ENCODE results near the gene CHD9.
A peak's percentile ranks its signal among the peaks of the same experiment; 100 is the strongest.

CHD9 gene

GRCh38 chr16:53187775-53188174 is 133.0 kb downstream of the CHD9 start:
- Histone ChIP-seq H3K9me3 (replicated peaks in 1 of 11) (peaks cover 43 to 67% (median 57%) of the 10 kb centered on the region in 11 experiments), H4K20me1 (peaks cover 0 to 9% (median 0%) of the 10 kb centered on the region in 11 experiments; a peak in 1 of 22 replicates)
- TF ChIP-seq Cebpa-rat (IDR thresholded peaks at IDR 0.05) = no peak

GRCh38 chr16:53191413-53191812 is 136.6 kb downstream of the CHD9 start:
- H3K36me3 ChIP-seq = peaks cover 11 to 50% (median 23%) of the 10 kb centered on the region in 11 experiments
- peaks cover 10 to 32% (median 23%) of the 10 kb centered on the region in 11 experiments for H3K9me3 ChIP-seq (replicated peaks in 1 of 11)
- no peaks in the 10 kb centered on the region for H3K4me1 ChIP-seq
- H3K27ac ChIP-seq = no peak overlapping the region
- no peak overlapping the region for H3K9ac ChIP-seq
- TF ChIP-seq Cebpa-rat (IDR thresholded peaks at IDR 0.05) = no peak
- H3K4me3 ChIP-seq = no peak overlapping the region
- no peaks in the 10 kb centered on the region for H3K27me3 ChIP-seq
- peaks cover 0 to 13% (median 0%) of the 10 kb centered on the region in 11 experiments; a peak in 3 of 22 replicates for H4K20me1 ChIP-seq
- H3K4me2 ChIP-seq = no peak overlapping the region

More at GRCh38 chr16:53187775-53188174, 133.0 kb downstream of the CHD9 start:
- no peak overlapping the region for H3K4me3 ChIP-seq
- peaks cover 41 to 81% (median 58%) of the 10 kb centered on the region in 11 experiments for H3K36me3 ChIP-seq
- no peak overlapping the region for H3K9ac ChIP-seq
- H3K27me3 ChIP-seq = no peaks in the 10 kb centered on the region
- H3K4me2 ChIP-seq = no peak overlapping the region
- no peaks in the 10 kb centered on the region for H3K4me1 ChIP-seq
- no peak overlapping the region for H3K27ac ChIP-seq

GRCh38 chr16:53198933-53199332 is 144.1 kb downstream of the CHD9 start:
- Histone ChIP-seq H3K27ac (no peak overlapping the region), H3K4me3 (no peak overlapping the region), H3K9me3 (replicated peaks in 1 of 11) (peaks cover 24 to 44% (median 40%) of the 10 kb centered on the region in 11 experiments), H3K9ac (no peak overlapping the region), H3K4me1 (peaks cover 0 to 10% (median 0%) of the 10 kb centered on the region in 10 experiments; a peak in 3 of 20 replicates), H3K27me3 (no peaks in the 10 kb centered on the region), H4K20me1 (peaks cover 0 to 4% (median 0%) of the 10 kb centered on the region in 11 experiments; a peak in 3 of 22 replicates), H3K36me3 (peaks cover 11 to 56% (median 35%) of the 10 kb centered on the region in 11 experiments; a peak in 21 of 22 replicates), H3K4me2 (no peak overlapping the region)
- TF ChIP-seq Cebpa-rat (IDR thresholded peaks at IDR 0.05) = no peak

GRCh38 chr16:53201900-53202299 is 147.1 kb downstream of the CHD9 start:
- Histone ChIP-seq H3K9ac (no peak overlapping the region), H4K20me1 (no peaks in the 10 kb centered on the region), H3K4me1 (peaks cover 0 to 10% (median 4%) of the 10 kb centered on the region in 10 experiments; a peak in 14 of 20 replicates), H3K9me3 (replicated peaks in 1 of 11) (peaks cover 24 to 44% (median 40%) of the 10 kb centered on the region in 11 experiments), H3K36me3 (peaks cover 0 to 56% (median 34%) of the 10 kb centered on the region in 11 experiments; a peak in 21 of 22 replicates), H3K4me3 (peak overlapping the region in 1 of 10 experiments; percentile 8; a peak in 1 of 20 replicates), H3K27me3 (no peaks in the 10 kb centered on the region), H3K27ac (no peak overlapping the region), H3K4me2 (peak overlapping the region in 2 of 11 experiments; percentile 11 to 15; a peak in 2 of 22 replicates)
- no peak for TF ChIP-seq Cebpa-rat (IDR thresholded peaks at IDR 0.05)

- Histone ChIP-seq H4K20me1 (no peaks in the 10 kb centered on the region), H3K4me3 (no peak overlapping the region; a peak in 1 of 20 replicates), H3K27me3 (no peaks in the 10 kb centered on the region), H3K4me2 (peak overlapping the region in 2 of 11 experiments; percentile 11 to 15; a peak in 2 of 22 replicates), H3K9me3 (replicated peaks in 1 of 11) (peaks cover 24 to 44% (median 40%) of the 10 kb centered on the region in 11 experiments), H3K4me1 (peaks cover 0 to 13% (median 8%) of the 10 kb centered on the region in 10 experiments; a peak in 15 of 20 replicates), H3K9ac (no peak overlapping the region), H3K27ac (no peak overlapping the region), H3K36me3 (peaks cover 0 to 55% (median 34%) of the 10 kb centered on the region in 11 experiments; a peak in 21 of 22 replicates)
- no peak for TF ChIP-seq Cebpa-rat (IDR thresholded peaks at IDR 0.05)
Measured at GRCh38 chr16:53202398-53202797, 147.6 kb downstream of the CHD9 start.

GRCh38 chr16:53207810-53208752 is 153.3 kb downstream of the CHD9 start:
- peaks cover 0 to 9% (median 3%) of the 10 kb centered on the region in 11 experiments; a peak in 6 of 22 replicates for H4K20me1 ChIP-seq
- peaks cover 0 to 24% (median 11%) of the 10 kb centered on the region in 11 experiments; a peak in 16 of 22 replicates for H3K36me3 ChIP-seq
- peak overlapping the region; percentile 81 to 96 (median 91) for H3K27ac ChIP-seq
- no peak for TF ChIP-seq Cebpa-rat (IDR thresholded peaks at IDR 0.05)
- no peaks in the 10 kb centered on the region for H3K27me3 ChIP-seq
- H3K9me3 ChIP-seq (replicated peaks in 1 of 11) = peaks cover 5 to 7% (median 7%) of the 10 kb centered on the region in 11 experiments; a peak in 16 of 22 replicates
- H3K4me3 ChIP-seq = peak overlapping the region; percentile 55 to 72 (median 67)
- peak overlapping the region; percentile 72 to 99 (median 92) for H3K4me2 ChIP-seq
- H3K9ac ChIP-seq = peak overlapping the region; percentile 80 to 91 (median 87)
- H3K4me1 ChIP-seq = peaks cover 8 to 45% (median 30%) of the 10 kb centered on the region in 10 experiments

- Histone ChIP-seq H3K4me3 (peak overlapping the region; percentile 55 to 72 (median 67)), H3K9ac (peak overlapping the region; percentile 80 to 91 (median 86)), H3K4me2 (peak overlapping the region; percentile 72 to 99 (median 92)), H4K20me1 (peaks cover 0 to 23% (median 4%) of the 10 kb centered on the region in 11 experiments; a peak in 6 of 22 replicates), H3K27ac (peak overlapping the region; percentile 37 to 96 (median 91); a peak in 21 of 22 replicates), H3K4me1 (peaks cover 11 to 52% (median 37%) of the 10 kb centered on the region in 10 experiments), H3K9me3 (replicated peaks in 1 of 11) (peaks cover 0 to 2% (median 0%) of the 10 kb centered on the region in 11 experiments; a peak in 2 of 22 replicates), H3K27me3 (no peaks in the 10 kb centered on the region), H3K36me3 (peaks cover 0 to 32% (median 16%) of the 10 kb centered on the region in 11 experiments; a peak in 14 of 22 replicates)
- TF ChIP-seq Cebpa-rat (IDR thresholded peaks at IDR 0.05) = no peak
Measured at GRCh38 chr16:53209429-53209828, 154.6 kb downstream of the CHD9 start.

GRCh38 chr16:53209877-53210276 is 155.1 kb downstream of the CHD9 start:
- H3K27me3 ChIP-seq = no peaks in the 10 kb centered on the region
- no peak for TF ChIP-seq Cebpa-rat (IDR thresholded peaks at IDR 0.05)
- peaks cover 0 to 37% (median 20%) of the 10 kb centered on the region in 11 experiments; a peak in 15 of 22 replicates for H3K36me3 ChIP-seq
- H3K9ac ChIP-seq = peak overlapping the region; percentile 80 to 91 (median 86)
- H4K20me1 ChIP-seq = peaks cover 0 to 23% (median 4%) of the 10 kb centered on the region in 11 experiments; a peak in 7 of 22 replicates
- H3K4me3 ChIP-seq = peak overlapping the region; percentile 55 to 72 (median 67)
- peak overlapping the region; percentile 37 to 96 (median 91); a peak in 21 of 22 replicates for H3K27ac ChIP-seq
- peaks cover 12 to 55% (median 38%) of the 10 kb centered on the region in 10 experiments for H3K4me1 ChIP-seq
- H3K4me2 ChIP-seq = peak overlapping the region; percentile 72 to 99 (median 92); a peak in 21 of 22 replicates
- peaks cover 0 to 6% (median 0%) of the 10 kb centered on the region in 11 experiments; a peak in 3 of 22 replicates for H3K9me3 ChIP-seq (replicated peaks in 1 of 11)
